ENCODE measurements around the gene PPP1R27.

PPP1R27 gene

GRCh38 chr17:81819708-81820107, 15.1 kb downstream of the PPP1R27 start:
- DNase-seq, result no peak

GRCh38 chr17:81817758-81818147, 17.1 kb downstream of the PPP1R27 start:
- DNase-seq, result no peak

- peak in 1 of 3 experiments; percentile 58 for DNase-seq
Observed at GRCh38 chr17:81815646-81815986, 19.2 kb downstream of the PPP1R27 start.

- DNase-seq, result peak in 2 of 3 experiments; percentile 86 to 93
Observed at GRCh38 chr17:81814748-81815645, 19.9 kb downstream of the PPP1R27 start.

GRCh38 chr17:81813861-81814683, 20.8 kb downstream of the PPP1R27 start:
- DNase-seq, result no peak

GRCh38 chr17:81813371-81813684, 21.5 kb downstream of the PPP1R27 start:
- DNase-seq, result no peak

- peak in 1 of 3 experiments; percentile 19 for DNase-seq
Observed at GRCh38 chr17:81812571-81813370, 22.1 kb downstream of the PPP1R27 start.

GRCh38 chr17:81811705-81812570, 22.9 kb downstream of the PPP1R27 start:
- DNase-seq, result no peak

- DNase-seq, result no peak
Observed at GRCh38 chr17:81810892-81811704, 23.8 kb downstream of the PPP1R27 start.

GRCh38 chr17:81810476-81810875, 24.4 kb downstream of the PPP1R27 start:
- DNase-seq, result no peak

GRCh38 chr17:81809556-81809998, 25.3 kb downstream of the PPP1R27 start:
- DNase-seq, result no peak

GRCh38 chr17:81808778-81809555, 25.9 kb downstream of the PPP1R27 start:
- no peak for DNase-seq

- DNase-seq, result no peak
Observed at GRCh38 chr17:81807839-81808238, 27.0 kb downstream of the PPP1R27 start.

GRCh38 chr17:81807210-81807719, 27.6 kb downstream of the PPP1R27 start:
- DNase-seq, result peak in 1 of 3 experiments; percentile 12

- DNase-seq, result no peak
Observed at GRCh38 chr17:81806461-81807209, 28.2 kb downstream of the PPP1R27 start.

GRCh38 chr17:81805707-81806460, 29.0 kb downstream of the PPP1R27 start:
- DNase-seq, result no peak

- DNase-seq, result no peak
Observed at GRCh38 chr17:81804559-81805399, 30.1 kb downstream of the PPP1R27 start.
